Activated CD4-positive, alpha-beta T cell treated with anti-CD3 and anti-CD28 coated beads, Interleukin-2, amount 50 U/mL, for 48 hours (primary cell): ENCODE measurements around the gene NTMT2.

Experiments used
- DNase-seq, 2 experiments: peaks; one replicate each; pipeline ENCODE4 v3.0.0-alpha.2; 2020

Gene NTMT2

GRCh38 chr1:170214117-170215032, 68.6 kb downstream of the NTMT2 start:
- DNase-seq: no peak

- no peak for DNase-seq
Measured at GRCh38 chr1:170215072-170215885, 69.5 kb downstream of the NTMT2 start.

- no peak for DNase-seq
Measured at GRCh38 chr1:170217517-170218256, 71.9 kb downstream of the NTMT2 start.

GRCh38 chr1:170218257-170218650, 72.5 kb downstream of the NTMT2 start:
- no peak for DNase-seq
